Panc1 (cell line): ENCODE measurements around the gene C11orf16.

Experiments
- CTCF ChIP-seq: fragments of 450-650 bp; IDR thresholded peaks from 2 replicates; pipeline ENCODE4 v1.5.1; 2017; ENCODE audit warnings: mild to moderate bottlenecking
- REST ChIP-seq, 2 experiments: IDR thresholded peaks; 2 replicates each; pipeline ENCODE4 v1.6.1; 2011 to 2012; ENCODE audit warnings: low read depth in 2 of 2, control low read depth in 1 of 2, low read length in 1 of 2, mild to moderate bottlenecking in 1 of 2, moderate library complexity in 1 of 2; ENCODE audit not compliant: insufficient read depth in 1 of 2
- TCF7L2 ChIP-seq: IDR thresholded peaks from 2 replicates; pipeline ENCODE4 v1.6.1; 2011; ENCODE audit warnings: mild to moderate bottlenecking, low read depth, low read length, inconsistent platforms

GRCh38 chr11:8967184-8967583 is 34.4 kb upstream of the C11orf16 start:
- TF ChIP-seq CTCF (no peak), REST (IDR thresholded peaks at IDR 0.05; ENCODE audit: insufficient read depth in 1 of 2, low read depth in 2 of 2, low read length in 1 of 2) (no peak), TCF7L2 (no peak)
